HG03442 (cell line): ENCODE data around the gene C17orf107.
"Not testable (repeated sequence)": the region's sequence is repeated elsewhere in the genome, so short reads cannot be mapped to it uniquely, and the experiment has no call there.

Experiments used
- ATAC-seq: cut with Tn5 transposase; IDR thresholded peaks from one replicate; pipeline ENCODE4 v1.9.1; 2021; ENCODE audit warnings: mild to moderate bottlenecking, moderate library complexity; ENCODE audit not compliant: unreplicated experiment

C17orf107 gene

GRCh38 chr17:4900231-4901107 lies 1.1 kb downstream of the C17orf107 start:
- no peak for ATAC-seq

- ATAC-seq, result no peak
Measured at GRCh38 chr17:4901108-4901647, 1.8 kb downstream of the C17orf107 start.

GRCh38 chr17:4901648-4902344 lies 2.5 kb downstream of the C17orf107 start:
- ATAC-seq, result no peak

DNA sequence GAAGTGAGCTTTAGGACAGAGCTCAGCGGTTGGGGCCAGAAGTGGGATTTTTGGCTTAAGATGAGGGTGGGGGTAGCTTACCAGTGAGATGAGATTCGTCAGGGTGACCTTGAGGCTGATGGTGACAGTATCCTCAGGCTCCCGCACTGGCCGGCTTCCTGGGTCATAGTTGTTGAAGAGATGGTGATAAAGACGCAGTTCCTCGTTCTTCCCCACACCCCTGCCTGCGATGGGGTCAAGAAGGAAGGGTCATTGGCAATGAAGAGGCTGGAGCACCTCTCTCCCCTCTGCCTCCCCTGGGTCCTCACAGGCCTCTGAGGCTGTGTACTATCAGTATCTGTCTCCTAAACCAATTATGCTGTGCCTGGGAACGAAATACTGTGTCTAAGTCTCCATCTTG lies 3.2 kb downstream of the C17orf107 start:
- ATAC-seq, result no peak

DNA sequence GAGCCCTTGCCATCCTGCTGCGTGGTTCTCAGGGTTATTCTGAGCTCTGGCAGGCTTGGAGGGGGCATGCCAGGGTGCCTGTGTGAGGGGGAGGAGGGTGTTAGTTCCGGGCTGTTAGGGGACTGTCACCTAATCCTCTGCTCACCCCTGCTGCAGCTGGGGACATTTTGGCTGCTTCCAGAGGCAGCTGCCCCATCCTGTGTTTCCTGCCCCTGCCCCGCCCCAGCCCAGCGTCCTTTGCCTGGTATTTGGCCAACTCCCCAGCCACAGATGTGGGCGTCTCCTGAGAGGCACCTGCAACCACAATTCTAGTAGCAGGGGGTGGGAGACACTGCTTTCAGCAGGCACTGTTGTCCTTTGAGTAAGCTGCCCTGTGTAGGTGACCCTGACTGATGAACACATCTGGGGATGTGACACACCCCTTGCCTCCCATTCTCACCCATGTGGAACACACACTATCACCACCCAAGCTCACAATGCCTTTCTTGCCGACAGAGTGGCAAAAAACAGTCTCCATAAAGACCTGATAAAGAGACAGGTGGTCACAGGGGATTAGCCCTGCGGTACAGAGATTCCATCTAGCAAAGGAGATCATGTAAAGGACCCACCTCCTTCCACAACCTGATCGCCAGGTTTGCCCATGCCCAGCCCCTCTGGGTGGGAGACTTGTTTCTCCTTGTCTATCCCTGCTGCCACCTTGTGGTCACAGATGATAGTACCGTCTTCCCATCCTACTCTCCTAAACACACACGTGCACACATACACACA lies 3.9 kb downstream of the C17orf107 start, which contains the start of gene CHRNE:
CHRNE (minus strand) TSS at position 48 of the 768 bp plus-strand sequence; CDS start at position 13, 35 bp downstream.
- ATAC-seq, result no peak

DNA sequence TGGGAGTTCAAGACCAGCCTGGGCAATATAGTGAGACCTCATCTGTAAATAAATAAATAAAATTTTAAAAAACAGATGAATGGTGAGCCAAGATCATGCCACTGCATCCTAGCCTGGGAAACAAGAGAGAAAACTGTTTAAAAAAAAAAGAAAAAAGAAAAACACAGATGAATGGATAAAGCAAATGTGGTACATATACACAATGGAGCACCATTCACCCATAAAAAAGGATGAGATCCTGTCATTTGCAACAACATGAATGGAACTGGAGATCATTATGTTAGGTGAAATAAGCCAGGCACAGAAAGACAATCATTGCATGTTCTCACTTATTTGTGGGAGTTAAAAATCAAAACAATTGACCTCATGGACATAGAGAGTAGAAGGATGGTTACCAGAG lies 7.3 kb downstream of the C17orf107 start:
- not testable (repeated sequence) for ATAC-seq

- no peak for ATAC-seq
Measured at GRCh38 chr17:4908301-4908700, 9.0 kb downstream of the C17orf107 start.

- no peak for ATAC-seq
Measured at GRCh38 chr17:4908711-4909496, 9.6 kb downstream of the C17orf107 start.

DNA sequence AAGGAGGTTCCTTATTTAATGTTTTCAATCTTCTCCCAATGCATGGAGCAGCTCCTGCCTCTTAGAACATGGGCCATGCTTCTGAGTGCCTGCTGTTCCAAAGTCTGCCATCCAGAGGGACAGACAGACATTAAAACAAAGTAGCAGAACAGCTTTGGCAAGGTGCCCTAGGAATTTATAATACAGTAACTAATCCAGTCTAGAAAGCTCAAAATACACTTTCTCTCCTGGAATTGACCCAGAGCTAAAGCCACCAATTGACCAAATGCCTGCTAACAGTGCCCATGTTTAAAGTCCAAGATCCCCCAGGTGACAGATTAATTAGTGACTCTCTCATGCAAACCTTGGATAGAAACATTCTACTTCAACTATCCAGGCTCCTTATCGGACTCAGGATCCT lies 14.7 kb downstream of the C17orf107 start:
- ATAC-seq, result no peak

GRCh38 chr17:4914551-4914950 lies 15.2 kb downstream of the C17orf107 start:
- ATAC-seq, result not testable (repeated sequence)

DNA sequence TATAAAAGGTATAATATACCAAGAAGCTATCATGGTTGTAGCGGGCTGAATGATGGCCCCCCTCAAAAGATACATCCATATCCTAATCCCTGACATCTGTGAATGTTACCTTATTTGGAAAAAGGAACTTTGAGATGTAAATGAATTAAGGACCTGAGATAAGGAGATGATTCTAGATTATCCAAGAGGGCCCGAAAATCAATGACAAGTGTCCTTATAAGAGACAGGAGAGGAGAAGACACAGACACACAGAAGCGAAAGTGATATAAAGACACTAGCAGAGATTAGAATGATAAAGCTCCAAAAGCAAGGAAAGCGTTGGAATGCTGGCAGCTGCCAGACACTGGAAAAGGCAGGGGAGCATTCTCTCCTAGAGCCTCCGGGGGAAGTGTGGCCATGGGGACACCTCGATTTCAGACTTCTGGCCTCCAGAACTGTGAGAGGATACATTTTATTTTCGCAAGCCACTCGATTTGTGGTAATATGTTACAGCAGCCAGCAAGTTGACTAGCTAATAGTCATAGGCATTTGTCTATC lies 20.2 kb downstream of the C17orf107 start:
- no peak for ATAC-seq

DNA sequence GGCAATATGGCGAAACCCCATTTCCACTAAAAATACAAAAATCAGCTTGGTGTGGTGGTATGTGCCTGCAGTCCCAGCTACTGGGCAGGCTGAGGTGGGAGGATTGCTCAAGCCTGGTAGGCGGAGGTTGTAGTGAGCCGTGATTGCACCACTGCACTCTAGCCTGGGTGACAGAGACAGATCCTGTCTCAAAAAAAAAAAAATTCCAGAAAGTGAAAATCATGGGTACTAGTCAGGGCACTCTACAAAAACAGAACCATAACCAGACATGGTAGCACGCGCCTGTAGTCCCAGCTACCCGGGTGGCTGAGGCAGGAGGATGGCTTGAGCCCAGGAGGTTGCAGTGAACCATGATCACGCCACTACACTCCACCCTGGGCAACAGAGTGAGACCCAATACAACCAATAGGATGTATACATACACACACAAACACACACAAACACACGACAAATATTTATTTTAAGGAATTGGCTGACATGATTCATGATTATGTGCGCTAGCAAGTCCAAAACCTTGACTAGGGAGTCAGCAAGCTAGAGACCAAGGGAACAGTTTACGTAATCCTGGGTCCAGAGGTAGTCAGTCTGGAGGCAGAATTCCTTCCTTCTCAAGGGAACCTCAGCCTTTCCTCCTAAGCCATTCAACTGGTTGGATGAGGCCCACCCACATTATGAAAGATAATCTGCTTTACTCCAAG lies 21.2 kb downstream of the C17orf107 start:
- ATAC-seq, result no peak

DNA sequence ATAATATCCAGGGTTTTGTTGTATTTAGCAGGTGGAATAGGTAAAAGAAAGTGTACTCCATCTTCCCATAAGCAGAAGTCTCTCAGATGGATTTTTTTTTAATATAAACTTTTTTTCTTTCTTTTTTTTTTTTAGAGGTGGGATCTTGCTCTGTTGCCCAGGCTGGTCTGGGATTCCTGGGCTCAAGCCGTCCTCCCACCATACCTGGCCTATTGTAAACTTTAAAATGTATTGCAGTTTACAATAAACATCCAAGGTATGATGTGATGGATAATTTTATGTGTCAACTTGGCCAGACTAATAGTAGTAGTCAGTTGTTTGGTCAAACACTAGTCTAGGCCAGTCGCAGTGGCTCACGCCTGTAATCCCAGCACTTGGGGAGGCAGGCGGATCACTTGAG lies 22.0 kb downstream of the C17orf107 start:
- no peak for ATAC-seq

- not testable (repeated sequence) for ATAC-seq
Measured at GRCh38 chr17:4926577-4927335, 27.4 kb downstream of the C17orf107 start.

- no peak for ATAC-seq
Measured at GRCh38 chr17:4928881-4929280, 29.5 kb downstream of the C17orf107 start.

GRCh38 chr17:4931963-4932362 lies 32.6 kb downstream of the C17orf107 start, which contains the start of gene GP1BA:
Gene GP1BA (plus strand): TSS chr17:4932277. CDS start chr17:4932605, 328 bp downstream.
- ATAC-seq, result no peak

- ATAC-seq, result no peak
Measured at GRCh38 chr17:4932756-4933155, 33.4 kb downstream of the C17orf107 start.

DNA sequence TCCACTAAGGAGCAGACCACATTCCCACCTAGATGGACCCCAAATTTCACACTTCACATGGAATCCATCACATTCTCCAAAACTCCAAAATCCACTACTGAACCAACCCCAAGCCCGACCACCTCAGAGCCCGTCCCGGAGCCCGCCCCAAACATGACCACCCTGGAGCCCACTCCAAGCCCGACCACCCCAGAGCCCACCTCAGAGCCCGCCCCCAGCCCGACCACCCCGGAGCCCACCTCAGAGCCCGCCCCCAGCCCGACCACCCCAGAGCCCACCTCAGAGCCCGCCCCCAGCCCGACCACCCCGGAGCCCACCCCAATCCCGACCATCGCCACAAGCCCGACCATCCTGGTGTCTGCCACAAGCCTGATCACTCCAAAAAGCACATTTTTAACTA lies 34.3 kb downstream of the C17orf107 start:
- ATAC-seq, result no peak
